Activated T-helper 1 cell treated with anti-CD3 and anti-CD28 coated beads, Interleukin-12 subunit alpha, Interleukin-12 subunit beta, Interleukin-2, Interleukin-4 antibody, amounts not matched to agents 30 ng/mL and 10 ng/mL and 1 ng/mL, durations not matched to agents 14 hours and 24 hours and 36 hours (primary cell): Measurements from ENCODE around the gene TALDO1. TPM values are rescaled to one million over a fixed set of nuclear protein-coding genes. Genes with fewer than 3 reads are reported as not detected.
A peak's percentile ranks its signal among the peaks of the same experiment; 100 is the strongest.

Experiments used
- DNase-seq: peaks from one replicate; pipeline ENCODE4 v3.0.0; 2021; ENCODE audit warnings: low spot score
- H3K27ac Mint-ChIP-seq: one replicate; pipeline ENCODE4 v1.8.0; 2021; ENCODE audit warnings: mild to moderate bottlenecking, mixed read lengths
- H3K27me3 Mint-ChIP-seq: one replicate; pipeline ENCODE4 v1.8.0; 2022; ENCODE audit warnings: mild to moderate bottlenecking, moderate library complexity, mixed read lengths; ENCODE audit not compliant: insufficient read depth
- H3K36me3 Mint-ChIP-seq: one replicate; pipeline ENCODE4 v1.8.0; 2021; ENCODE audit warnings: low read depth, mixed read lengths
- H3K4me1 Mint-ChIP-seq: one replicate; pipeline ENCODE4 v1.8.0; 2021; ENCODE audit warnings: low read depth, mixed read lengths
- H3K4me3 Mint-ChIP-seq: one replicate; pipeline ENCODE4 v1.8.0; 2021; ENCODE audit warnings: mild to moderate bottlenecking, moderate library complexity, mixed read lengths
- H3K9me3 Mint-ChIP-seq: one replicate; pipeline ENCODE4 v1.8.0; 2021; ENCODE audit warnings: mixed read lengths
- intact Hi-C: fragments of 100-400 bp; cut with micrococcal nuclease; formaldehyde crosslinking; loops from one replicate; pipeline ENCODE4 v1.15.1; 2024
- total RNA-seq: library from RNA; stranded (reverse); gene quantifications from 2 replicates; pipeline ENCODE4 v1.2.3, GENCODE V29; 2022

Gene TALDO1
- 269 and 283 TPM in 2 replicates for total RNA-seq

- H3K27me3 Mint-ChIP-seq, result no peaks in the 10 kb centered on the region
- no peaks in the 10 kb centered on the region for H3K9me3 Mint-ChIP-seq
- peaks cover 2% of the 10 kb centered on the region for H3K36me3 Mint-ChIP-seq
- peak within 1 kb of the TSS; percentile 90 for H3K27ac Mint-ChIP-seq
- peaks cover 25% of the 10 kb centered on the region for H3K4me1 Mint-ChIP-seq
- H3K4me3 Mint-ChIP-seq, result peak within 1 kb of the TSS; percentile 91
- intact Hi-C loops, result loop anchor here (1.0 kb wide), 5 partner anchors 19 to 62 kb away; partner anchors contain the start of genes DEAF1, GATD1, RPLP2 and TMEM80
- peak; percentile 88 for DNase-seq
Observed at GRCh38 chr11:747158-748006, at the start of gene TALDO1. Gene TALDO1 (plus strand): TSS chr11:747464. CDS start chr11:747482, 18 bp downstream.

GRCh38 chr11:697811-698311 is 49.4 kb upstream of the TALDO1 start:
- Mint-ChIP-seq H3K27ac (peak overlapping the region; percentile 54), H3K27me3 (peaks cover 2% of the 10 kb centered on the region), H3K9me3 (no peaks in the 10 kb centered on the region), H3K4me3 (peak overlapping the region; percentile 88), H3K4me1 (peaks cover 30% of the 10 kb centered on the region), H3K36me3 (peaks cover 15% of the 10 kb centered on the region)
- intact Hi-C loops, result loop anchor here (5.0 to 10.0 kb wide), 2 partner anchors 99 to 687 kb away; partner anchors contain the start of genes BRSK2 and SLC25A22
- DNase-seq, result no peak

GRCh38 chr11:698493-699115 is 48.7 kb upstream of the TALDO1 start:
- H3K36me3 Mint-ChIP-seq, result peaks cover 10% of the 10 kb centered on the region
- H3K27ac Mint-ChIP-seq, result no peak overlapping the region
- H3K9me3 Mint-ChIP-seq, result no peaks in the 10 kb centered on the region
- H3K4me3 Mint-ChIP-seq, result no peak overlapping the region
- H3K27me3 Mint-ChIP-seq, result peaks cover under 1% of the 10 kb centered on the region
- no peak for DNase-seq
- H3K4me1 Mint-ChIP-seq, result peaks cover 23% of the 10 kb centered on the region
- intact Hi-C loops, result loop anchor here (5.0 to 10.0 kb wide), 2 partner anchors 99 to 686 kb away; partner anchors contain the start of genes BRSK2 and SLC25A22

- H3K36me3 Mint-ChIP-seq, result peaks cover 8% of the 10 kb centered on the region
- H3K27me3 Mint-ChIP-seq, result no peaks in the 10 kb centered on the region
- no peak overlapping the region for H3K4me3 Mint-ChIP-seq
- no peaks in the 10 kb centered on the region for H3K9me3 Mint-ChIP-seq
- no peak overlapping the region for H3K27ac Mint-ChIP-seq
- DNase-seq, result no peak
- intact Hi-C loops, result loop anchor here (5.0 to 10.0 kb wide), 2 partner anchors 98 to 686 kb away; partner anchors contain the start of genes BRSK2 and SLC25A22
- peaks cover 20% of the 10 kb centered on the region for H3K4me1 Mint-ChIP-seq
Observed at GRCh38 chr11:699116-699508, 48.2 kb upstream of the TALDO1 start.

- intact Hi-C loops, result loop anchor here (5.0 to 10.0 kb wide), 2 partner anchors 98 to 685 kb away; partner anchors contain the start of genes BRSK2 and SLC25A22
- peaks cover 8% of the 10 kb centered on the region for H3K36me3 Mint-ChIP-seq
Observed at GRCh38 chr11:699753-700152, 47.5 kb upstream of the TALDO1 start.

GRCh38 chr11:701741-702461 is 45.4 kb upstream of the TALDO1 start:
- H3K36me3 Mint-ChIP-seq, result peaks cover 8% of the 10 kb centered on the region
- intact Hi-C loops, result no loop called here
- no peak for DNase-seq
- peaks cover 2% of the 10 kb centered on the region for H3K27me3 Mint-ChIP-seq
- peaks cover 15% of the 10 kb centered on the region for H3K4me1 Mint-ChIP-seq
- H3K27ac Mint-ChIP-seq, result no peak overlapping the region
- no peaks in the 10 kb centered on the region for H3K9me3 Mint-ChIP-seq
- H3K4me3 Mint-ChIP-seq, result no peak overlapping the region

More at GRCh38 chr11:699753-700152, 47.5 kb upstream of the TALDO1 start:
- Mint-ChIP-seq H3K4me3 (no peak overlapping the region), H3K9me3 (no peaks in the 10 kb centered on the region), H3K4me1 (peaks cover 20% of the 10 kb centered on the region), H3K27ac (no peak overlapping the region), H3K27me3 (no peaks in the 10 kb centered on the region)
- no peak for DNase-seq

- H3K27me3 Mint-ChIP-seq, result peaks cover 4% of the 10 kb centered on the region
- H3K36me3 Mint-ChIP-seq, result peaks cover 8% of the 10 kb centered on the region
- no peaks in the 10 kb centered on the region for H3K9me3 Mint-ChIP-seq
- H3K4me3 Mint-ChIP-seq, result no peak overlapping the region
- H3K4me1 Mint-ChIP-seq, result peaks cover 7% of the 10 kb centered on the region
- DNase-seq, result no peak
- intact Hi-C loops, result no loop called here
- H3K27ac Mint-ChIP-seq, result no peak overlapping the region
Observed at GRCh38 chr11:702462-703461, 44.5 kb upstream of the TALDO1 start.

GRCh38 chr11:703506-703905 is 43.8 kb upstream of the TALDO1 start:
- intact Hi-C loops, result no loop called here
- no peak for DNase-seq
- Mint-ChIP-seq H3K4me3 (no peak overlapping the region), H3K27ac (no peak overlapping the region), H3K27me3 (peaks cover 6% of the 10 kb centered on the region), H3K9me3 (no peaks in the 10 kb centered on the region), H3K4me1 (no peaks in the 10 kb centered on the region), H3K36me3 (peaks cover 8% of the 10 kb centered on the region)

GRCh38 chr11:704228-704674 is 43.0 kb upstream of the TALDO1 start:
- DNase-seq, result no peak
- Mint-ChIP-seq H3K4me3 (no peak overlapping the region), H3K27me3 (peaks cover 6% of the 10 kb centered on the region), H3K27ac (no peak overlapping the region), H3K36me3 (peaks cover 7% of the 10 kb centered on the region), H3K9me3 (no peaks in the 10 kb centered on the region), H3K4me1 (no peaks in the 10 kb centered on the region)
- intact Hi-C loops, result no loop called here

GRCh38 chr11:704781-705645 is 42.3 kb upstream of the TALDO1 start:
- H3K9me3 Mint-ChIP-seq, result no peaks in the 10 kb centered on the region
- no peak for DNase-seq
- intact Hi-C loops, result no loop called here
- H3K4me3 Mint-ChIP-seq, result no peak overlapping the region
- H3K27ac Mint-ChIP-seq, result peak overlapping the region; percentile 29
- H3K36me3 Mint-ChIP-seq, result peaks cover 4% of the 10 kb centered on the region
- peaks cover 9% of the 10 kb centered on the region for H3K27me3 Mint-ChIP-seq
- no peaks in the 10 kb centered on the region for H3K4me1 Mint-ChIP-seq
